Stimulated activated CD8-positive, alpha-beta memory T cell treated with anti-CD3 and anti-CD28 coated beads, Interleukin-7, amount 100 ng/mL, for 1 hour (primary cell): ENCODE results near the gene ITGAV.

Experiments used
- DNase-seq, 2 donors: peaks; one replicate each; pipeline ENCODE4 v3.0.0-alpha.2; 2020; ENCODE audit warnings: low read depth in 2 of 2

ITGAV gene

GRCh38 chr2:186575302-186575701 lies 14.6 kb upstream of the ITGAV start:
- no peak for DNase-seq

GRCh38 chr2:186575856-186576255 lies 14.0 kb upstream of the ITGAV start:
- DNase-seq: no peak

GRCh38 chr2:186576614-186577013 lies 13.2 kb upstream of the ITGAV start:
- no peak for DNase-seq

- DNase-seq: no peak
Observed at GRCh38 chr2:186582698-186583097, 7.2 kb upstream of the ITGAV start.

GRCh38 chr2:186584053-186584452 lies 5.8 kb upstream of the ITGAV start:
- no peak for DNase-seq

GRCh38 chr2:186588421-186588820 lies 1.4 kb upstream of the ITGAV start:
- DNase-seq: no peak

- no peak for DNase-seq
Observed at GRCh38 chr2:186588940-186589611, 780 bp upstream of the ITGAV start.

GRCh38 chr2:186590350-186590758 lies 498 bp downstream of the ITGAV start:
- no peak for DNase-seq

GRCh38 chr2:186590759-186591505 lies 1.1 kb downstream of the ITGAV start:
- DNase-seq: no peak

- DNase-seq: no peak
Observed at GRCh38 chr2:186591506-186591890, 1.6 kb downstream of the ITGAV start.

- DNase-seq: no peak
Observed at GRCh38 chr2:186592137-186592875, 2.5 kb downstream of the ITGAV start.

- DNase-seq: no peak
Observed at GRCh38 chr2:186593523-186593922, 3.7 kb downstream of the ITGAV start.

- DNase-seq: no peak
Observed at GRCh38 chr2:186594001-186594722, 4.3 kb downstream of the ITGAV start.

- no peak for DNase-seq
Observed at GRCh38 chr2:186595219-186595618, 5.4 kb downstream of the ITGAV start.

- DNase-seq: no peak
Observed at GRCh38 chr2:186599186-186599778, 9.4 kb downstream of the ITGAV start.

GRCh38 chr2:186603286-186603685 lies 13.4 kb downstream of the ITGAV start:
- DNase-seq: no peak

GRCh38 chr2:186605041-186605440 lies 15.2 kb downstream of the ITGAV start:
- no peak for DNase-seq

GRCh38 chr2:186607660-186608324 lies 17.9 kb downstream of the ITGAV start:
- no peak for DNase-seq

- DNase-seq: no peak
Observed at GRCh38 chr2:186610785-186611184, 20.9 kb downstream of the ITGAV start.

GRCh38 chr2:186611526-186611925 lies 21.7 kb downstream of the ITGAV start:
- DNase-seq: no peak

GRCh38 chr2:186612026-186612425 lies 22.2 kb downstream of the ITGAV start:
- DNase-seq: no peak
